Fibroblast of mammary gland (primary cell): ENCODE results near the gene CIDEC.
"Not testable (repeated sequence)": the region's sequence is repeated elsewhere in the genome, so short reads cannot be mapped to it uniquely, and the experiment has no call there.

ENCODE experiments used
- DNase-seq: peaks from one replicate; pipeline ENCODE4 v3.0.0-alpha.2; 2010; ENCODE audit warnings: low read depth
- H3K4me3 ChIP-seq: 2 replicates; pipeline ENCODE4 v1.5.1; 2011; ENCODE audit warnings: low read depth, mild to moderate bottlenecking, low read length, moderate library complexity; ENCODE audit not compliant: control insufficient read depth
- CTCF ChIP-seq: conservative IDR thresholded peaks from 2 replicates; pipeline ENCODE4 v1.5.1; 2011; ENCODE audit warnings: low read depth, low read length, inconsistent platforms; ENCODE audit not compliant: control insufficient read depth, insufficient read depth

Gene CIDEC

DNA sequence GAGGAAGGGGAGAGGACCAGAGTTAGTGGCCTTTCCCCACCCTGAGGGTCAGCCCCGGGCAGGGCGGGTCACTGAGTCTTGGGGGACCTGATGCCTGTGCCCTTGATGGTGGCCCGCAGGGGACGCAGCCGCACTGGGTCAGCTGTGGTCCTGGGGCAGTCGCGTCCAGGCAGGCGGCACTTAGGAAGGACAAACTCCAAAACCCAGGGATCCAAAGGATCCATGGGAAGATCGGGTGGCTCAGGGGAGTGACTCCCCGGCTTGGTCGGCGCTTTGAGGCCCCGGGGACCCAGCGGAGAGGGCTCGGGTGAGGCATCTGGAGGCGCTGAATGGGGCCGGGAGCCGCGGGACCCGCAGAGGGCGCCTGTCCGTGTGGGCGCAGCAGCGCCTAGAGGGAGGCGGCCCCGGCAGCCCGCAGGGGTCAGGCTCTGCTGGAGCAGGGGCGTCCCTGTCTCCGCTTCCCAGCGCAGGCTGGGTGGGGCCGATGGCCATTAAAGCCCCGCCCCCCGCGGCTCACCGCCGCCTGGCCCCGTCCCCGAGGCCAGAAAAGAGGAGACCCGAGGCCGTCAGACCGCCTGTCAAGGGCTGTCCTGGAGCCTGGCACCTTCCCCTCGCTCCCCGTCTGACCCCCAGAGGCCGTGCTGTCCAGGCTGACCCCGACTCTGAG is 17.5 kb downstream of the CIDEC start:
- TF ChIP-seq CTCF: peak; percentile 26
- H3K4me3 ChIP-seq: no peak overlapping the region
- DNase-seq: peak; percentile 63

DNA sequence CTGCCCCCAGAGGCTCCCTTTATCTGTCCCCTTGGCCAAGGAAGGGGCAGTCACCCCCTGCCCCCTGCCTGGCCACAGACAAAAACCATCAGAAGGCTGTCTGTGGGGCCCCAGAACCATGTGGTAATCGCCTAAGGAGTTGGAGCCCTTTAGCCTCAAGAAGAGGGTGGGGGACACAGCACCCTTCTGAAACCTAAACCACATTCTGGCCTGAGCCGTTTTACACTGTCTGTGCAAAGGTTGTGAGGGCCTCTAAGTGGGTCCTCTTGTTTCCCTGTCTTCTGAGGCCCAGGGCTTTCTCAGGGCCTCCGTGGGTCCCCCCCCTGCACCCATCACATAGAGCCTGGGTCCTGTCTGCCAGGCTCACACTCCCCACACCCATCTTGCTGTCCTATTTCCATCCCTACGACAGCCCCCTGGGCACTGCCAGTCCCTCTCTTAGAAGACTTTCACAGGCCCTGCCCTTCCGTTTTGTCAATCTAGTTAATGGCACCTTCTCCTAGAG is 18.4 kb downstream of the CIDEC start:
- no peak for TF ChIP-seq CTCF
- no peak overlapping the region for H3K4me3 ChIP-seq
- DNase-seq: no peak

DNA sequence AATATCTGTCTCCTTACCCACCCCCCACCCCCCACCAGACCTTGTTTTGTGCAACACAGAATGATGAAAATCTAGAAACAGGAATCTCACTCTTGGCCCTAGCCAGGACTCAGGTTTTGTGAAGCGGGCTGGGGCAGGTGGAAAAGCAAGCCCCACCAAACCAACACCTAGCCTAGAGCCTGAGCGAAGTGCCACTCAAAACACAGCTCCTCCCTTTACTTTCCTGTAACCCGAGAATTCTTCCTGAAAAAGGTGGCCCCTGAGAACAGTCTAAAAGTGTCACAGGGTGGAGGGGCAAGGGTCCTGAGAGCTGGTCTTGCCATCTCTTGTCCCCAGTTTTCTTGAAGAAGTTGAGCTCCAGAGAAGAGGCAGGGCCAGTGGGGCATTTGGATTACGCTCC is 18.9 kb downstream of the CIDEC start:
- TF ChIP-seq CTCF: no peak
- no peak overlapping the region for H3K4me3 ChIP-seq
- no peak for DNase-seq

DNA sequence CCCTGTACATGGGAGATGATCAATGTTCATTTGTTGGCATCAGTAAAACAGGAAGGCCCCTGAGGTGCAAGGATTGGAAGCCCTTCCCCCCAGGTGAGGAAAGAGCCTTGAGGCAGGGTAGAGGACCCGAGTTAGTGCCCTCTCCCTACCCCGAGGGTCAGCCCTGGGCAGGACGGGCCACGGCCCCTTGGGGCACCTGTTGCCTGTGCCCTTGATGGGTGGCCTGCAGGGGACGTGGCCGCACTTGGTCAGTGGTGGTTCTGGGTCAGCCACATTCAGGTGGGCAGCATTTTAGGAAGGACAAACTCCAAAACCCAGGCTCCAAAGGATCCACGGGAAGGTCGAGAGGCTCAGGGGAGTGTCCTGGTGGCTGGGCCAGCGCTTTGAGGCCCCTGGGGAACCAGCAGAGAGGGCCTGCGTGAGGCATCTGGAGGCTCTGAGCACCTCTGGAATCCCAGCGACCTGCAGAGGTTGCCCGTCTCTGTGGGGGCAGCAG is 20.5 kb downstream of the CIDEC start:
- H3K4me3 ChIP-seq: no peak overlapping the region
- no peak for TF ChIP-seq CTCF
- DNase-seq: no peak

- no peak overlapping the region for H3K4me3 ChIP-seq
- TF ChIP-seq CTCF: no peak
- DNase-seq: no peak
Measured at GRCh38 chr3:9855594-9855993, 24.5 kb downstream of the CIDEC start.

GRCh38 chr3:9854291-9854940 is 25.6 kb downstream of the CIDEC start:
- H3K4me3 ChIP-seq, DNase-seq: not testable (repeated sequence)

DNA sequence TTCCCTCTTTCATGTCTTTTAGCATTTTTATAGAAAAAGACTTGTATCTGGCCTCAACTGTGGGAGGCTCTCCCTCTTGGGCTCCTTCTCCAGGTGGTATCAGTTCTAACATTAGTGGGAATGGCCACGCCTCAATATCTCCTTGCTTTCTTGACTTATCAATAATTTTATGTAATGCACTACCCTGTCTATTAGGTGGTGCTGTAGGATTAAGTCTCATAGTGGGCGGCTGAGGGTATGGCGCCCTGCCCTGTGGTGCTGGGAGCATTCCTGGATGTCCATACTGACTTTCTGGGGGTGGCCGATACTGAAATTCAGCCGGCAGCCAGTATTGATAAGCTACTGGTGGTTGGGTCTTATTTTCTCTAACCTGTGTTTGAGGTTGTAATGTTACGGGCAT is 27.5 kb downstream of the CIDEC start:
- peak; percentile 1 for TF ChIP-seq CTCF
- H3K4me3 ChIP-seq: no peak overlapping the region
- no peak for DNase-seq

DNA sequence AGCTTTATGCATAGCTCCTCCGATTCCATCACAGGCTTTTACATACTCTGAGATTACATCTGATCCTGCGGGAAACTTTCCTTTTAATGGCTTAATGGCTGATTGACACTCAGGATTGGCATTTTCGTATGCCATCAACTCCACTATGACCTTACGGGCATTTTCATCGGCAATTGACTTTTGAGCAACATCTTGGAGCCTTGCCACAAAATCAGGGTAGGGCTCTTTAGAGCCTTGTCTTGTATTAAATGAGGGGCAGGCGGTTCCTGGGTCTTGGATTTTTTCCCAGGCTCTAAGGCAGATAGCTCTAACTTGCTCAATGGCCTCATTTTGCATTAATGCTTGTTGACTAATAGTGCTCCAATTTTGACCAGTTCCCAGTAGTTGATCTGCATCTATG is 28.1 kb downstream of the CIDEC start:
- H3K4me3 ChIP-seq, DNase-seq: not testable (repeated sequence)

GRCh38 chr3:9851383-9851782 is 28.7 kb downstream of the CIDEC start:
- DNase-seq, H3K4me3 ChIP-seq: not testable (repeated sequence)
